ENCODE results near the gene CACNA2D2. TPM values are rescaled to one million over a fixed set of nuclear protein-coding genes. Genes with fewer than 3 reads are reported as not detected.

CACNA2D2 gene
- total and polyA plus RNA-seq, 2 donors from 2014 or later = 3.6 to 6.0 TPM

GRCh38 chr3:50445919-50446318 lies 57.5 kb downstream of the CACNA2D2 start:
- Histone ChIP-seq H3K9me3 (ENCODE audit: control insufficient read depth in 2 of 3, insufficient read depth in 1 of 3, low read length in 3 of 3) (no peaks in the 10 kb centered on the region), H3K36me3 (ENCODE audit: control insufficient read depth in 2 of 3, insufficient read depth in 3 of 3, low read length in 3 of 3) (no peaks in the 10 kb centered on the region), H3K4me1 (ENCODE audit: control insufficient read depth in 2 of 3, insufficient read depth in 2 of 3, low read depth in 1 of 3, low read length in 3 of 3) (no peaks in the 10 kb centered on the region), H3K27ac (ENCODE audit: low read depth in 2 of 2, low read length in 2 of 2) (no peak overlapping the region), H3K4me3 (ENCODE audit: low read length in 3 of 3) (no peak overlapping the region), H3K27me3 (ENCODE audit: control insufficient read depth, insufficient read depth, low read length) (no peaks in the 10 kb centered on the region), H3K9ac (ENCODE audit: low read length in 3 of 3) (no peak overlapping the region)
- TF ChIP-seq CTCF (IDR thresholded peaks at IDR 0.05; ENCODE audit: borderline replicate concordance, extremely low read depth, insufficient read depth) = no peak
- FAIRE-seq (no peak), DNase-seq (no peak)
- intact Hi-C loops (cut with DNase I) = no loop called here

GRCh38 chr3:50444782-50445181 lies 58.7 kb downstream of the CACNA2D2 start:
- Histone ChIP-seq H3K36me3 (ENCODE audit: control insufficient read depth in 2 of 3, insufficient read depth in 3 of 3, low read length in 3 of 3) (no peaks in the 10 kb centered on the region), H3K4me3 (ENCODE audit: low read length in 3 of 3) (no peak overlapping the region), H3K9ac (ENCODE audit: low read length in 3 of 3) (no peak overlapping the region), H3K4me1 (ENCODE audit: control insufficient read depth in 2 of 3, insufficient read depth in 2 of 3, low read depth in 1 of 3, low read length in 3 of 3) (no peaks in the 10 kb centered on the region), H3K9me3 (ENCODE audit: control insufficient read depth in 2 of 3, insufficient read depth in 1 of 3, low read length in 3 of 3) (no peaks in the 10 kb centered on the region), H3K27me3 (ENCODE audit: control insufficient read depth, insufficient read depth, low read length) (no peaks in the 10 kb centered on the region), H3K27ac (ENCODE audit: low read depth in 2 of 2, low read length in 2 of 2) (no peak overlapping the region)
- TF ChIP-seq CTCF (IDR thresholded peaks at IDR 0.05; ENCODE audit: borderline replicate concordance, extremely low read depth, insufficient read depth) = no peak
- intact Hi-C loops (cut with DNase I) = no loop called here
- DNase-seq = no peak
- FAIRE-seq = no peak

- intact Hi-C loops (cut with DNase I) = no loop called here
- DNase-seq (no peak), FAIRE-seq (no peak)
- no peak overlapping the region for H3K27ac ChIP-seq (ENCODE audit: low read depth in 2 of 2, low read length in 2 of 2)
- H3K4me1 ChIP-seq (ENCODE audit: control insufficient read depth in 2 of 3, insufficient read depth in 2 of 3, low read depth in 1 of 3, low read length in 3 of 3) = no peaks in the 10 kb centered on the region
- H3K36me3 ChIP-seq (ENCODE audit: control insufficient read depth in 2 of 3, insufficient read depth in 3 of 3, low read length in 3 of 3) = no peaks in the 10 kb centered on the region
- H3K9me3 ChIP-seq (ENCODE audit: control insufficient read depth in 2 of 3, insufficient read depth in 1 of 3, low read length in 3 of 3) = no peaks in the 10 kb centered on the region
- H3K4me3 ChIP-seq (ENCODE audit: low read length in 3 of 3) = no peak overlapping the region
- TF ChIP-seq CTCF (IDR thresholded peaks at IDR 0.05; ENCODE audit: borderline replicate concordance, extremely low read depth, insufficient read depth) = no peak
- no peak overlapping the region for H3K9ac ChIP-seq (ENCODE audit: low read length in 3 of 3)
- no peaks in the 10 kb centered on the region for H3K27me3 ChIP-seq (ENCODE audit: control insufficient read depth, insufficient read depth, low read length)
Measured at GRCh38 chr3:50444213-50444612, 59.2 kb downstream of the CACNA2D2 start.

- DNase-seq = peak in 4 of 5 donors; percentile 62 to 77 (median 70)
- no peak overlapping the region for H3K9ac ChIP-seq (ENCODE audit: low read length in 3 of 3)
- H3K27me3 ChIP-seq (ENCODE audit: control insufficient read depth, insufficient read depth, low read length) = no peaks in the 10 kb centered on the region
- no peaks in the 10 kb centered on the region for H3K4me1 ChIP-seq (ENCODE audit: control insufficient read depth in 2 of 3, insufficient read depth in 2 of 3, low read depth in 1 of 3, low read length in 3 of 3)
- no peaks in the 10 kb centered on the region for H3K9me3 ChIP-seq (ENCODE audit: control insufficient read depth in 2 of 3, insufficient read depth in 1 of 3, low read length in 3 of 3)
- H3K27ac ChIP-seq (ENCODE audit: low read depth in 2 of 2, low read length in 2 of 2) = no peak overlapping the region
- no peaks in the 10 kb centered on the region for H3K36me3 ChIP-seq (ENCODE audit: control insufficient read depth in 2 of 3, insufficient read depth in 3 of 3, low read length in 3 of 3)
- intact Hi-C loops (cut with DNase I) = no loop called here
- no peak overlapping the region for H3K4me3 ChIP-seq (ENCODE audit: low read length in 3 of 3)
- TF ChIP-seq CTCF (IDR thresholded peaks at IDR 0.05; ENCODE audit: borderline replicate concordance, extremely low read depth, insufficient read depth) = no peak
- no peak for FAIRE-seq
Measured at GRCh38 chr3:50442945-50443579, 60.4 kb downstream of the CACNA2D2 start.

All from kidney (tissue), 14 donors.